SK-N-SH (cell line): ENCODE data around the gene TUBA3E. TPM values are rescaled to one million over a fixed set of nuclear protein-coding genes. Genes with fewer than 3 reads are reported as not detected.
"Not testable (repeated sequence)": the region's sequence is repeated elsewhere in the genome, so short reads cannot be mapped to it uniquely, and the experiment has no call there.

ENCODE experiments used
- CTCF ChIA-PET: fragments of 300-600, 350-600 bp; formaldehyde crosslinking; extraction: SDS; loops from one replicate; lab custom pipeline; 2021; lab: Yijun Ruan, JAX
- POLR2A ChIA-PET: fragments of 350-600 bp; sonication (Branson Sonifier 250); formaldehyde crosslinking; extraction: SDS; loops from one replicate; lab custom pipeline; 2020; ENCODE audit warnings: antibody characterized with exemption, inconsistent platforms; lab: Yijun Ruan, JAX
- DNase-seq: peaks from one replicate; pipeline ENCODE4 v3.0.0; 2012
- H2AFZ ChIP-seq: fragments of 200-600 bp; sonication (generic); 2 replicates; pipeline ENCODE4 v1.8.1; 2016; ENCODE audit warnings: antibody characterized with exemption, mild to moderate bottlenecking, low read depth
- H3F3A ChIP-seq: fragments of 200-600 bp; sonication (generic); replicated peaks from 2 replicates; pipeline ENCODE3; 2016; ENCODE audit warnings: antibody characterized with exemption, mild to moderate bottlenecking; ENCODE audit not compliant: insufficient read depth
- H3K27ac ChIP-seq, 2 experiments: fragments of 200-500 bp in 1 of 2; fragments of 200-600 bp in 1 of 2; sonication (Bioruptor generic) in 1 of 2; sonication (generic), shearing (Covaris generic) in 1 of 2; 2 replicates each; pipeline versions ENCODE4 v1.5.1 to v1.6.1; 2014 to 2016; ENCODE audit warnings: low read depth in 2 of 2, inconsistent platforms in 1 of 2, low read length in 1 of 2, mild to moderate bottlenecking in 1 of 2, mixed read lengths in 1 of 2
- H3K27me3 ChIP-seq: fragments of 200-600 bp; sonication (generic), shearing (Covaris generic); 2 replicates; pipeline ENCODE4 v1.6.1; 2016; ENCODE audit warnings: mixed run types; ENCODE audit not compliant: insufficient read depth
- H3K36me3 ChIP-seq, 2 experiments: fragments of 200-500 bp in 1 of 2; fragments of 200-600 bp in 1 of 2; sonication (Bioruptor generic) in 1 of 2; sonication (generic) in 1 of 2; replicated peaks in 1 of 2; 2 replicates each; pipeline versions ENCODE3 to v1.5.1; 2014 to 2016; ENCODE audit warnings: low read length in 1 of 2, mild to moderate bottlenecking in 1 of 2; ENCODE audit not compliant: insufficient read depth in 2 of 2, control insufficient read depth in 1 of 2
- H3K4me1 ChIP-seq, 2 experiments: fragments of 200-500 bp in 1 of 2; fragments of 200-600 bp in 1 of 2; sonication (Bioruptor generic) in 1 of 2; sonication (generic), shearing (Covaris generic) in 1 of 2; 2 replicates each; pipeline versions ENCODE4 v1.5.1 to v1.6.1; 2014 to 2016; ENCODE audit warnings: low read depth in 1 of 2, low read length in 1 of 2, mixed run types in 1 of 2; ENCODE audit not compliant: insufficient read depth in 2 of 2, control insufficient read depth in 1 of 2
- H3K4me2 ChIP-seq: fragments of 200-600 bp; sonication (generic), shearing (Covaris generic); 2 replicates; pipeline ENCODE4 v1.6.1; 2017; ENCODE audit warnings: mixed run types
- H3K4me3 ChIP-seq, 2 experiments: fragments of 200-500 bp in 1 of 2; fragments of 200-600 bp in 1 of 2; sonication (Bioruptor generic) in 1 of 2; sonication (generic), shearing (Covaris generic) in 1 of 2; 2 replicates each; pipeline versions ENCODE4 v1.5.1 to v1.8.1; 2014 to 2016; ENCODE audit warnings: low read depth in 2 of 2, inconsistent platforms in 1 of 2, low read length in 1 of 2, mild to moderate bottlenecking in 1 of 2, mixed read lengths in 1 of 2, moderate library complexity in 1 of 2
- H3K79me2 ChIP-seq: fragments of 200-600 bp; sonication (generic); 2 replicates; pipeline ENCODE4 v1.8.1; 2017; ENCODE audit warnings: mild to moderate bottlenecking; ENCODE audit not compliant: insufficient read depth
- H3K9ac ChIP-seq: fragments of 200-600 bp; sonication (generic); 2 replicates; pipeline ENCODE4 v1.6.1; 2017; ENCODE audit warnings: mixed run types
- H3K9me2 ChIP-seq: fragments of 200-600 bp; sonication (generic); 2 replicates; pipeline ENCODE4 v1.6.1; 2017; ENCODE audit warnings: mixed run types
- H3K9me3 ChIP-seq: fragments of 200-600 bp; sonication (generic); 2 replicates; pipeline ENCODE4 v1.6.1; 2017; ENCODE audit warnings: mixed run types, mild to moderate bottlenecking, moderate library complexity
- H4K20me1 ChIP-seq: fragments of 200-600 bp; sonication (generic); 2 replicates; pipeline ENCODE4 v1.6.1; 2017; ENCODE audit warnings: mild to moderate bottlenecking, mixed run types; ENCODE audit not compliant: insufficient read depth
- JUND ChIP-seq: IDR thresholded peaks from 2 replicates; pipeline ENCODE4 v1.4.0; 2012
- MAX ChIP-seq: IDR thresholded peaks from 2 replicates; pipeline ENCODE4 v1.4.0; 2012; ENCODE audit warnings: low read depth
- MEF2A ChIP-seq: IDR thresholded peaks from 2 replicates; pipeline ENCODE4 v1.4.0; 2012; ENCODE audit warnings: low read depth, borderline replicate concordance
- RAD21 ChIP-seq: IDR thresholded peaks from 2 replicates; pipeline ENCODE4 v1.6.1; 2012; ENCODE audit warnings: mild to moderate bottlenecking, low read length
- RXRA ChIP-seq: IDR thresholded peaks from 2 replicates; pipeline ENCODE4 v1.4.0; 2012; ENCODE audit warnings: low read depth, mild to moderate bottlenecking, borderline replicate concordance
- TCF12 ChIP-seq: IDR thresholded peaks from 2 replicates; pipeline ENCODE4 v1.4.0; 2012
- WGBS: methylation state at CpG from one replicate; pipeline ENCODE4 v1.1.6; 2017; ENCODE audit warnings: low lambda C conversion rate; 5-methylcytosine and 5-hydroxymethylcytosine counted together
- polyA plus RNA-seq, 3 experiments: library from polyadenylated mRNA; depleted of rRNA; stranded (reverse); fragments of >200 nt; gene quantifications; 2 replicates each; pipeline ENCODE4 v1.2.3, GENCODE V29; 2012

The TUBA3E gene
- polyA plus RNA-seq, 1 of the 3 experiments (the other 2 are of a cell fraction): not detected

- TF ChIP-seq MAX: no peak
- TF ChIP-seq RXRA: no peak
- TF ChIP-seq TCF12: no peak
- no peak for TF ChIP-seq JUND
- no peak for TF ChIP-seq RAD21
Measured at GRCh38 chr2:130154773-130155765, 43.2 kb downstream of the TUBA3E start (continued).

- CTCF ChIA-PET, H3K27me3 ChIP-seq, POLR2A ChIA-PET: not testable (repeated sequence)
Measured at GRCh38 chr2:130154423-130154770, 43.8 kb downstream of the TUBA3E start.

GRCh38 chr2:130153721-130154422 lies 44.4 kb downstream of the TUBA3E start:
- H3K36me3 ChIP-seq: peaks cover 0 to 25% of the 10 kb centered on the region in 2 experiments
- H3K27me3 ChIP-seq, DNase-seq, POLR2A ChIA-PET, H2AFZ ChIP-seq, H3K79me2 ChIP-seq, H3K9me3 ChIP-seq, H4K20me1 ChIP-seq, CTCF ChIA-PET, H3K9me2 ChIP-seq, H3K4me2 ChIP-seq, H3K4me3 ChIP-seq, H3F3A ChIP-seq, H3K9ac ChIP-seq, H3K27ac ChIP-seq: not testable (repeated sequence)
- 87% methylated on average over 13 of the region's 23 CpGs for WGBS
- peaks cover 0 to 21% of the 10 kb centered on the region in 2 experiments; a peak in 1 of 4 replicates for H3K4me1 ChIP-seq

More at GRCh38 chr2:130154423-130154770, 43.8 kb downstream of the TUBA3E start:
- not testable (repeated sequence) for H2AFZ ChIP-seq, H3K79me2 ChIP-seq, H3K4me3 ChIP-seq, H3K27ac ChIP-seq, H3K9me2 ChIP-seq, H4K20me1 ChIP-seq, H3K4me2 ChIP-seq, DNase-seq, H3K9ac ChIP-seq, H3K9me3 ChIP-seq, H3F3A ChIP-seq
- 100% methylated on average over 5 of the region's 8 CpGs for WGBS
- peaks cover 0 to 21% of the 10 kb centered on the region in 2 experiments; a peak in 1 of 4 replicates for H3K4me1 ChIP-seq
- H3K36me3 ChIP-seq: peaks cover 0 to 25% of the 10 kb centered on the region in 2 experiments

GRCh38 chr2:130152816-130153595 lies 45.2 kb downstream of the TUBA3E start:
- Histone ChIP-seq H3K79me2 (no peaks in the 10 kb centered on the region), H3K9me2 (no peaks in the 10 kb centered on the region), H3K4me3 (no peak overlapping the region), H3K4me1 (peaks cover 0 to 21% of the 10 kb centered on the region in 2 experiments; a peak in 1 of 4 replicates), H3K9ac (no peak overlapping the region), H3K27ac (no peak overlapping the region; a peak in 1 of 4 replicates), H3K9me3 (no peaks in the 10 kb centered on the region), H3K36me3 (peaks cover 0 to 25% of the 10 kb centered on the region in 2 experiments), H3K27me3 (no peaks in the 10 kb centered on the region), H4K20me1 (no peaks in the 10 kb centered on the region), H2AFZ (no peak overlapping the region), H3F3A (no peaks in the 10 kb centered on the region), H3K4me2 (no peak overlapping the region)
- TF ChIP-seq MEF2A: no peak
- CTCF ChIA-PET: no interaction called here
- DNase-seq: no peak
- POLR2A ChIA-PET: no interaction called here
- WGBS: 94% methylated on average over 7 of the region's 25 CpGs

GRCh38 chr2:130152136-130152815 lies 46.0 kb downstream of the TUBA3E start:
- H3K9ac ChIP-seq, H3K79me2 ChIP-seq, POLR2A ChIA-PET, H4K20me1 ChIP-seq, H3K9me2 ChIP-seq, H3K4me3 ChIP-seq, H3K27ac ChIP-seq, H2AFZ ChIP-seq, H3K4me2 ChIP-seq, DNase-seq, H3K9me3 ChIP-seq, H3F3A ChIP-seq, H3K27me3 ChIP-seq: not testable (repeated sequence)
- peaks cover 0 to 16% of the 10 kb centered on the region in 2 experiments; a peak in 1 of 4 replicates for H3K4me1 ChIP-seq
- 97% methylated on average over 16 of the region's 27 CpGs for WGBS
- peaks cover 0 to 25% of the 10 kb centered on the region in 2 experiments for H3K36me3 ChIP-seq
- CTCF ChIA-PET: interaction anchor here (0.9 kb wide), 1 partner anchor 180 kb away, joined by 3 read pairs; no protein-coding TSS in a partner anchor
